GM21529 (cell line): ENCODE measurements around the gene IL15.

Source experiments
- ATAC-seq: cut with Tn5 transposase; IDR thresholded peaks from one replicate; pipeline ENCODE4 v1.9.1; 2021; ENCODE audit not compliant: unreplicated experiment

IL15 gene

GRCh38 chr4:141761926-141762325 lies 125.5 kb downstream of the IL15 start:
- ATAC-seq = no peak

GRCh38 chr4:141763374-141763773 lies 127.0 kb downstream of the IL15 start:
- no peak for ATAC-seq

GRCh38 chr4:141768954-141769353 lies 132.6 kb downstream of the IL15 start:
- ATAC-seq = no peak

- ATAC-seq = peak; percentile 92
Measured at GRCh38 chr4:141771889-141772830, 135.8 kb downstream of the IL15 start.

GRCh38 chr4:141772838-141773237 lies 136.5 kb downstream of the IL15 start:
- ATAC-seq = no peak

- no peak for ATAC-seq
Measured at GRCh38 chr4:141782205-141782604, 145.8 kb downstream of the IL15 start.
